B cell (primary cell): ENCODE data around the gene NAGLU. TPM values are rescaled to one million over a fixed set of nuclear protein-coding genes. Genes with fewer than 3 reads are reported as not detected.

ENCODE experiments used
- ATAC-seq: fragments of 200-7000 bp; cut with Tn5 transposase; one replicate; pipeline ENCODE4 v1.10.0; 2021; ENCODE audit warnings: low read depth, mild to moderate bottlenecking, moderate number of reproducible peaks, moderate library complexity
- CTCF ChIA-PET: fragments of 350-600 bp; sonication (Branson Sonifier 250); formaldehyde crosslinking; loops from one replicate; lab custom pipeline; 2021; ENCODE audit warnings: antibody characterized with exemption, inconsistent platforms; lab: Charles Lee
- POLR2A ChIA-PET: fragments of 350-600 bp; sonication (Branson Sonifier 250); formaldehyde crosslinking; loops from one replicate; lab custom pipeline; 2021; ENCODE audit warnings: antibody characterized with exemption; lab: Charles Lee
- DNase-seq: peaks from one replicate; pipeline ENCODE4 v3.0.0; 2013
- H2AFZ ChIP-seq: 2 replicates; pipeline ENCODE4 v1.6.1; 2012; ENCODE audit warnings: mild to moderate bottlenecking, low read depth, low read length; ENCODE audit not compliant: insufficient read depth, poor library complexity, severe bottlenecking
- H3K27ac ChIP-seq, 2 donors: 1 replicate in 1 of 2; 2 replicates in 1 of 2; pipeline ENCODE4 v1.5.1; 2012 to 2013; ENCODE audit warnings: low read length in 2 of 2, mild to moderate bottlenecking in 2 of 2, moderate library complexity in 1 of 2
- H3K27me3 ChIP-seq, 4 experiments: fragments of 200-600 bp in 1 of 4; sonication (generic) in 1 of 4; replicated peaks in 1 of 4; 1 replicate in 2 of 4; 2 replicates in 2 of 4; pipeline versions ENCODE4 v1.6.1 to v1.7.0; 2013 to 2016; ENCODE audit warnings: low read length in 3 of 4, mild to moderate bottlenecking in 2 of 4, mixed read lengths in 1 of 4, moderate library complexity in 1 of 4; ENCODE audit not compliant: insufficient read depth in 4 of 4, control insufficient read depth in 3 of 4; ENCODE audit errors: control extremely low read depth in 1 of 4
- H3K36me3 ChIP-seq, 2 experiments: replicated peaks in 1 of 2; 1 replicate in 1 of 2; 2 replicates in 1 of 2; pipeline versions ENCODE4 v1.6.1 to v1.7.1; 2013; ENCODE audit warnings: low read length in 1 of 2; ENCODE audit not compliant: insufficient read depth in 2 of 2, control insufficient read depth in 1 of 2; ENCODE audit errors: control extremely low read depth in 1 of 2, extremely low read depth in 1 of 2
- H3K4me1 ChIP-seq, 2 donors: fragments of 200-600 bp in 1 of 2; sonication (generic) in 1 of 2; 1 replicate in 1 of 2; 2 replicates in 1 of 2; pipeline versions ENCODE4 v1.5.1 to v1.6.1; 2013 to 2017; ENCODE audit warnings: low read length in 2 of 2; ENCODE audit not compliant: control insufficient read depth in 2 of 2, insufficient read depth in 2 of 2
- H3K4me2 ChIP-seq: replicated peaks from 2 replicates; pipeline ENCODE3; 2012; ENCODE audit warnings: mild to moderate bottlenecking, low read depth, low read length; ENCODE audit not compliant: poor library complexity, severe bottlenecking
- H3K4me3 ChIP-seq, 5 experiments: fragments of 200-600 bp in 1 of 5; sonication (generic) in 1 of 5; 1 replicate in 3 of 5; 2 replicates in 2 of 5; pipeline versions ENCODE4 v1.5.1 to v1.7.0; 2011 to 2016; ENCODE audit warnings: low read length in 4 of 5, mild to moderate bottlenecking in 4 of 5, low read depth in 2 of 5, control low read depth in 1 of 5, moderate library complexity in 1 of 5; ENCODE audit not compliant: insufficient read depth in 1 of 5; ENCODE audit errors: control extremely low read depth in 1 of 5, extremely low read depth in 1 of 5
- H3K79me2 ChIP-seq: fragments of 200-600 bp; sonication (generic); one replicate; pipeline ENCODE4 v1.6.0; 2016; ENCODE audit warnings: low read length; ENCODE audit not compliant: control insufficient read depth, insufficient read depth
- H3K9ac ChIP-seq: fragments of 200-600 bp; sonication (generic); 2 replicates; pipeline ENCODE4 v1.6.1; 2017; ENCODE audit warnings: mild to moderate bottlenecking, low read length, moderate library complexity
- H3K9me3 ChIP-seq, 3 donors: one replicate each; pipeline versions ENCODE4 v1.6.1 to v1.7.1; 2013; ENCODE audit warnings: low read length in 2 of 3; ENCODE audit not compliant: control insufficient read depth in 2 of 3, insufficient read depth in 1 of 3; ENCODE audit errors: control extremely low read depth in 1 of 3
- H4K20me1 ChIP-seq: 2 replicates; pipeline ENCODE4 v1.6.0; 2012; ENCODE audit warnings: mild to moderate bottlenecking, low read length; ENCODE audit not compliant: insufficient read depth, control insufficient read depth, poor library complexity, severe bottlenecking
- H3K27ac Mint-ChIP-seq: one replicate; pipeline ENCODE4 v1.8.0; 2021; ENCODE audit warnings: mixed read lengths
- H3K27me3 Mint-ChIP-seq: one replicate; pipeline ENCODE4 v1.8.0; 2021; ENCODE audit warnings: mixed read lengths
- H3K4me1 Mint-ChIP-seq: one replicate; pipeline ENCODE4 v1.8.0; 2021; ENCODE audit warnings: mixed read lengths
- H3K4me3 Mint-ChIP-seq: one replicate; pipeline ENCODE4 v1.8.0; 2021; ENCODE audit warnings: mixed read lengths
- H3K9me3 Mint-ChIP-seq: one replicate; pipeline ENCODE4 v1.8.0; 2022; ENCODE audit warnings: mixed read lengths; ENCODE audit not compliant: insufficient read depth
- EZH2 ChIP-seq: IDR thresholded peaks from 2 replicates; pipeline ENCODE4 v1.6.1; 2012; ENCODE audit warnings: borderline replicate concordance, low read depth, mild to moderate bottlenecking, moderate library complexity, low read length; ENCODE audit not compliant: insufficient read depth, poor library complexity, severe bottlenecking
- WGBS: methylation state at CpG from one replicate; pipeline ENCODE4 v1.1.5; 2013; ENCODE audit warnings: missing lambda C conversion rate; ENCODE audit not compliant: insufficient coverage; 5-methylcytosine and 5-hydroxymethylcytosine counted together
- intact Hi-C: fragments of 100-400 bp; cut with micrococcal nuclease; formaldehyde crosslinking; loops from one replicate; pipeline ENCODE4 v1.10.0; 2022
- polyA plus RNA-seq: library from polyadenylated mRNA; depleted of rRNA; stranded (reverse); fragments of >200 nt; gene quantifications from 2 replicates; pipeline ENCODE4 v1.2.3, GENCODE V29; 2012
- total RNA-seq, 2 donors: library from RNA; stranded (reverse); fragments of 120-200 nt in 1 of 2; gene quantifications; 1 replicate in 1 of 2; 2 replicates in 1 of 2; pipeline versions ENCODE4 v1.2.3 to v1.2.4, GENCODE V29; 2013 to 2022
- TF ChIP-seq, protein P1 (sequence below): fragments of 200-600 bp; IDR thresholded peaks from one replicate; pipeline ENCODE4 v1.8.0; 2022; ENCODE audit warnings: antibody characterized with exemption, mild to moderate bottlenecking

The NAGLU gene
- total and polyA plus RNA-seq, 2 donors (not counting 1 experiment from before 2014, with no cell fraction given) = 44.8 to 52.4 TPM

DNA sequence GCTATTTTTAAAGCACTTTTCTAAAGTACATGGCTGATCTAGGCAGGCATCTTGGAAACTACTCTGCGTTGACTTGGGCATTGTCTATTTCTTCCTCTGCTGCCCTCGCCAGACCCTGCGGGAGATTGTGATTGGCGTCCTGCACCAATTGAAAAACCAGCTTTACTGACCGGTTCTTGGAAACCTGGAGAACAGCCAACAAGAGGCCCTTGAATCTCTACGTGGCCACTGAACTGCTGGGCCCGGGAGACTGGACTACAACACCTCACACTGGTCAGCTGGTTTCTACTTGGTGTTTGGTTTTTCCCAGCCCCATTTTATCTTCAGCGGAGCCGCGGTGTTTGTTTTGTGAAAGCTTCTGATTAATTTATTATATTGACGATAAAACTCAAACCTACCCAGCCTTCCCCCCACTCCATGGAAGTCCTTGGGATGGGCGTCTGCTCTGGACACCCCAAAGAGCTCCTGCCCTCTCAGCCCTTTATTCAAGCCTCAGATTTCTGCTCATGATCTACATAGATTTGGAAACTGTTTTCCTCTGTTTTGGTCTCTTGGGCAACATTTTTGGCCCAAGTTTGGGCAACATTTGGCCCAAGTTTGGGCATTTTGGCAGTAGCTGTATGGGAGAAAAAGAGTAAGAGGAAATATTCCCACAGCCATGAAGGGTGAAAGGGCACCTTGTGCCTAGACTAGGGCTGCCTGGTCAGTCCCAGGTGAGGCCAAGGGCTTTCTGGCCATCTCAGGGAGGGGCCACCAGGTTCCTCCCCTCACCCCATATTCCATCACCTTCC lies 35.6 kb downstream of the NAGLU start:
- DNase-seq (no peak), ATAC-seq (no peak)
- H3K36me3 ChIP-seq = peaks cover 7 to 52% of the 10 kb centered on the region in 2 experiments
- H3K27me3 ChIP-seq = no peaks in the 10 kb centered on the region
- no peaks in the 10 kb centered on the region for H3K9me3 ChIP-seq
- H3K9ac ChIP-seq = no peak overlapping the region
- H3K79me2 ChIP-seq = peaks cover 23% of the 10 kb centered on the region
- no peak overlapping the region for H3K4me3 ChIP-seq
- H3K27ac Mint-ChIP-seq = no peak overlapping the region
- intact Hi-C loops = loop anchor here (10.0 kb wide), 1 partner anchor 423 kb away; the partner anchor contains the start of gene RPL27
- no peak overlapping the region for H2AFZ ChIP-seq
- H3K4me1 Mint-ChIP-seq = peaks cover 29% of the 10 kb centered on the region
- ChIA-PET POLR2A (no interaction called here), CTCF (interaction anchor here (0.7 kb wide), 1 partner anchor 137 kb away, joined by 4 read pairs; no protein-coding TSS in a partner anchor)
- peaks cover 6 to 23% of the 10 kb centered on the region in 2 donors for H3K4me1 ChIP-seq
- TF ChIP-seq, protein P1, sequence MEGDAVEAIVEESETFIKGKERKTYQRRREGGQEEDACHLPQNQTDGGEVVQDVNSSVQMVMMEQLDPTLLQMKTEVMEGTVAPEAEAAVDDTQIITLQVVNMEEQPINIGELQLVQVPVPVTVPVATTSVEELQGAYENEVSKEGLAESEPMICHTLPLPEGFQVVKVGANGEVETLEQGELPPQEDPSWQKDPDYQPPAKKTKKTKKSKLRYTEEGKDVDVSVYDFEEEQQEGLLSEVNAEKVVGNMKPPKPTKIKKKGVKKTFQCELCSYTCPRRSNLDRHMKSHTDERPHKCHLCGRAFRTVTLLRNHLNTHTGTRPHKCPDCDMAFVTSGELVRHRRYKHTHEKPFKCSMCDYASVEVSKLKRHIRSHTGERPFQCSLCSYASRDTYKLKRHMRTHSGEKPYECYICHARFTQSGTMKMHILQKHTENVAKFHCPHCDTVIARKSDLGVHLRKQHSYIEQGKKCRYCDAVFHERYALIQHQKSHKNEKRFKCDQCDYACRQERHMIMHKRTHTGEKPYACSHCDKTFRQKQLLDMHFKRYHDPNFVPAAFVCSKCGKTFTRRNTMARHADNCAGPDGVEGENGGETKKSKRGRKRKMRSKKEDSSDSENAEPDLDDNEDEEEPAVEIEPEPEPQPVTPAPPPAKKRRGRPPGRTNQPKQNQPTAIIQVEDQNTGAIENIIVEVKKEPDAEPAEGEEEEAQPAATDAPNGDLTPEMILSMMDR = no peak
- TF ChIP-seq EZH2 = no peak
- no peak overlapping the region for H3K4me2 ChIP-seq
- H3K27ac ChIP-seq = no peak overlapping the region
- WGBS = 97% methylated on average over 7 of the region's 12 CpGs
- H3K9me3 Mint-ChIP-seq = no peaks in the 10 kb centered on the region
- H3K4me3 Mint-ChIP-seq = no peak overlapping the region
- peaks cover 13% of the 10 kb centered on the region for H4K20me1 ChIP-seq
- H3K27me3 Mint-ChIP-seq = no peaks in the 10 kb centered on the region

DNA sequence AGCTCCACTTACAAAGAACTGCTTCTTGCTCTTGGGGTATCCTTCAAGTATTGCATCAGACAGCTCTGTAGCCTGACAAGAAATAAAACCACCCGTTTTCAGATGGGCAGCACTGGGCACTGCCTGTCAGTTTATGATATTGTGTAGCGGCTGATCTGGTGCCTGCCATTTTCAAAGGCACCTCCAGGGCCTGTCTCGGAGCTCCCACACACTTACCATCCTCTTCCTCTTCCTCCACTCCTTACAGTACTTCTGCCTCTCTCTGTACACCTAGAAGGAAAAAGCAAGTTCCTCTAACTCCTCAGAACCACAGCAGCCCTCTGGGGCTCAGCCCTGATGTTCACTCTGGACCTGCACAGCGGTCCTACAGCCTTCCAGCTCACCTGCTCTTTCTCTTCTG lies 37.1 kb downstream of the NAGLU start:
- WGBS = 92% methylated on average over 4 of the region's 4 CpGs
- H3K27ac ChIP-seq = no peak overlapping the region
- Mint-ChIP-seq H3K4me1 (peaks cover 30% of the 10 kb centered on the region), H3K27ac (no peak overlapping the region), H3K9me3 (no peaks in the 10 kb centered on the region), H3K27me3 (no peaks in the 10 kb centered on the region), H3K4me3 (no peak overlapping the region)
- H3K79me2 ChIP-seq = peaks cover 9% of the 10 kb centered on the region
- TF ChIP-seq EZH2 = no peak
- TF ChIP-seq, protein P1 = no peak
- no peak overlapping the region for H3K9ac ChIP-seq
- H3K4me3 ChIP-seq = no peak overlapping the region
- ATAC-seq (no peak), DNase-seq (no peak)
- peaks cover 6 to 26% of the 10 kb centered on the region in 2 donors for H3K4me1 ChIP-seq
- CTCF ChIA-PET = no interaction called here
- no peaks in the 10 kb centered on the region for H3K9me3 ChIP-seq
- H4K20me1 ChIP-seq = peaks cover 13% of the 10 kb centered on the region
- no peaks in the 10 kb centered on the region for H3K27me3 ChIP-seq
- H2AFZ ChIP-seq = no peak overlapping the region
- POLR2A ChIA-PET = interaction anchor here (0.5 kb wide), 1 partner anchor 9 kb away, joined by 5 read pairs; no protein-coding TSS in a partner anchor
- H3K4me2 ChIP-seq = no peak overlapping the region
- peaks cover 7 to 52% of the 10 kb centered on the region in 2 experiments for H3K36me3 ChIP-seq
- intact Hi-C loops = loop anchor here (10.0 kb wide), 1 partner anchor 422 kb away; the partner anchor contains the start of gene RPL27
